B cell (primary cell): ENCODE data around the gene OTOF. TPM values are rescaled to one million over a fixed set of nuclear protein-coding genes. Genes with fewer than 3 reads are reported as not detected.

Source experiments
- ATAC-seq: fragments of 200-7000 bp; cut with Tn5 transposase; one replicate; pipeline ENCODE4 v1.10.0; 2021; ENCODE audit warnings: low read depth, mild to moderate bottlenecking, moderate number of reproducible peaks, moderate library complexity
- CTCF ChIA-PET: fragments of 350-600 bp; sonication (Branson Sonifier 250); formaldehyde crosslinking; loops from one replicate; lab custom pipeline; 2021; ENCODE audit warnings: antibody characterized with exemption, inconsistent platforms; lab: Charles Lee
- POLR2A ChIA-PET: fragments of 350-600 bp; sonication (Branson Sonifier 250); formaldehyde crosslinking; loops from one replicate; lab custom pipeline; 2021; ENCODE audit warnings: antibody characterized with exemption; lab: Charles Lee
- DNase-seq: peaks from one replicate; pipeline ENCODE4 v3.0.0; 2013
- H2AFZ ChIP-seq: 2 replicates; pipeline ENCODE4 v1.6.1; 2012; ENCODE audit warnings: mild to moderate bottlenecking, low read depth, low read length; ENCODE audit not compliant: insufficient read depth, poor library complexity, severe bottlenecking
- H3K27ac ChIP-seq, 2 donors: 1 replicate in 1 of 2; 2 replicates in 1 of 2; pipeline ENCODE4 v1.5.1; 2012 to 2013; ENCODE audit warnings: low read length in 2 of 2, mild to moderate bottlenecking in 2 of 2, moderate library complexity in 1 of 2
- H3K27me3 ChIP-seq, 4 experiments: fragments of 200-600 bp in 1 of 4; sonication (generic) in 1 of 4; replicated peaks in 1 of 4; 1 replicate in 2 of 4; 2 replicates in 2 of 4; pipeline versions ENCODE4 v1.6.1 to v1.7.0; 2013 to 2016; ENCODE audit warnings: low read length in 3 of 4, mild to moderate bottlenecking in 2 of 4, mixed read lengths in 1 of 4, moderate library complexity in 1 of 4; ENCODE audit not compliant: insufficient read depth in 4 of 4, control insufficient read depth in 3 of 4; ENCODE audit errors: control extremely low read depth in 1 of 4
- H3K36me3 ChIP-seq, 2 experiments: replicated peaks in 1 of 2; 1 replicate in 1 of 2; 2 replicates in 1 of 2; pipeline versions ENCODE4 v1.6.1 to v1.7.1; 2013; ENCODE audit warnings: low read length in 1 of 2; ENCODE audit not compliant: insufficient read depth in 2 of 2, control insufficient read depth in 1 of 2; ENCODE audit errors: control extremely low read depth in 1 of 2, extremely low read depth in 1 of 2
- H3K4me1 ChIP-seq, 2 donors: fragments of 200-600 bp in 1 of 2; sonication (generic) in 1 of 2; 1 replicate in 1 of 2; 2 replicates in 1 of 2; pipeline versions ENCODE4 v1.5.1 to v1.6.1; 2013 to 2017; ENCODE audit warnings: low read length in 2 of 2; ENCODE audit not compliant: control insufficient read depth in 2 of 2, insufficient read depth in 2 of 2
- H3K4me2 ChIP-seq: replicated peaks from 2 replicates; pipeline ENCODE3; 2012; ENCODE audit warnings: mild to moderate bottlenecking, low read depth, low read length; ENCODE audit not compliant: poor library complexity, severe bottlenecking
- H3K4me3 ChIP-seq, 5 experiments: fragments of 200-600 bp in 1 of 5; sonication (generic) in 1 of 5; 1 replicate in 3 of 5; 2 replicates in 2 of 5; pipeline versions ENCODE4 v1.5.1 to v1.7.0; 2011 to 2016; ENCODE audit warnings: low read length in 4 of 5, mild to moderate bottlenecking in 4 of 5, low read depth in 2 of 5, control low read depth in 1 of 5, moderate library complexity in 1 of 5; ENCODE audit not compliant: insufficient read depth in 1 of 5; ENCODE audit errors: control extremely low read depth in 1 of 5, extremely low read depth in 1 of 5
- H3K79me2 ChIP-seq: fragments of 200-600 bp; sonication (generic); one replicate; pipeline ENCODE4 v1.6.0; 2016; ENCODE audit warnings: low read length; ENCODE audit not compliant: control insufficient read depth, insufficient read depth
- H3K9ac ChIP-seq: fragments of 200-600 bp; sonication (generic); 2 replicates; pipeline ENCODE4 v1.6.1; 2017; ENCODE audit warnings: mild to moderate bottlenecking, low read length, moderate library complexity
- H3K9me3 ChIP-seq, 3 donors: one replicate each; pipeline versions ENCODE4 v1.6.1 to v1.7.1; 2013; ENCODE audit warnings: low read length in 2 of 3; ENCODE audit not compliant: control insufficient read depth in 2 of 3, insufficient read depth in 1 of 3; ENCODE audit errors: control extremely low read depth in 1 of 3
- H4K20me1 ChIP-seq: 2 replicates; pipeline ENCODE4 v1.6.0; 2012; ENCODE audit warnings: mild to moderate bottlenecking, low read length; ENCODE audit not compliant: insufficient read depth, control insufficient read depth, poor library complexity, severe bottlenecking
- H3K27ac Mint-ChIP-seq: one replicate; pipeline ENCODE4 v1.8.0; 2021; ENCODE audit warnings: mixed read lengths
- H3K27me3 Mint-ChIP-seq: one replicate; pipeline ENCODE4 v1.8.0; 2021; ENCODE audit warnings: mixed read lengths
- H3K4me1 Mint-ChIP-seq: one replicate; pipeline ENCODE4 v1.8.0; 2021; ENCODE audit warnings: mixed read lengths
- H3K4me3 Mint-ChIP-seq: one replicate; pipeline ENCODE4 v1.8.0; 2021; ENCODE audit warnings: mixed read lengths
- H3K9me3 Mint-ChIP-seq: one replicate; pipeline ENCODE4 v1.8.0; 2022; ENCODE audit warnings: mixed read lengths; ENCODE audit not compliant: insufficient read depth
- EZH2 ChIP-seq: IDR thresholded peaks from 2 replicates; pipeline ENCODE4 v1.6.1; 2012; ENCODE audit warnings: borderline replicate concordance, low read depth, mild to moderate bottlenecking, moderate library complexity, low read length; ENCODE audit not compliant: insufficient read depth, poor library complexity, severe bottlenecking
- WGBS: methylation state at CpG from one replicate; pipeline ENCODE4 v1.1.5; 2013; ENCODE audit warnings: missing lambda C conversion rate; ENCODE audit not compliant: insufficient coverage; 5-methylcytosine and 5-hydroxymethylcytosine counted together
- intact Hi-C: fragments of 100-400 bp; cut with micrococcal nuclease; formaldehyde crosslinking; loops from one replicate; pipeline ENCODE4 v1.10.0; 2022
- polyA plus RNA-seq: library from polyadenylated mRNA; depleted of rRNA; stranded (reverse); fragments of >200 nt; gene quantifications from 2 replicates; pipeline ENCODE4 v1.2.3, GENCODE V29; 2012
- total RNA-seq, 2 donors: library from RNA; stranded (reverse); fragments of 120-200 nt in 1 of 2; gene quantifications; 1 replicate in 1 of 2; 2 replicates in 1 of 2; pipeline versions ENCODE4 v1.2.3 to v1.2.4, GENCODE V29; 2013 to 2022
- TF ChIP-seq, protein P1 (sequence below): fragments of 200-600 bp; IDR thresholded peaks from one replicate; pipeline ENCODE4 v1.8.0; 2022; ENCODE audit warnings: antibody characterized with exemption, mild to moderate bottlenecking

Gene OTOF
- total and polyA plus RNA-seq, 2 donors (not counting 1 experiment from before 2014, with no cell fraction given) = not detected

DNA sequence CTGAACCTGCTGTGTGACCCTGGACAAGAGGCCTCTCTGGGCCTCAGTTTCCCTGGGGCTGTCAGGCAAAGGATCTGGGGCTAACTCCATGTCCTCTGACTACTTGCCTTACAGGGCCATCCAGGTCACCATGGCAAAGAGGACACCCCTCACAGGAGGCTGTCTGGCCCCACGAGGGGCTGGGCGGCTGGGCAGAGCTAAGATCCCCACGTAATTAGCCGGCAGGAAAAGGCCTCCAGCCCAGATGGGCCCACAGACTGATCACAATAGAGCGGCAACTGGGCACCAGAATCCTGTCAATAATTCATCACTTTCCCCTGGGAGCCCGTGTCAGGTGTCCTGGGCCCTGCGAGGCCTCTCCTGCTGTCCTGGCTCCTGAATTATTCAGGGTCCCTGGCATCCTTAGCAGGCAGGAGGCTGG is 44.8 kb upstream of the OTOF start:
- WGBS = 83% methylated on average over 6 of the region's 7 CpGs
- CTCF ChIA-PET = interaction anchor here (0.6 kb wide), 1 partner anchor 428 kb away, joined by 3 read pairs; no protein-coding TSS in a partner anchor
- H3K27me3 Mint-ChIP-seq = peaks cover 6% of the 10 kb centered on the region

DNA sequence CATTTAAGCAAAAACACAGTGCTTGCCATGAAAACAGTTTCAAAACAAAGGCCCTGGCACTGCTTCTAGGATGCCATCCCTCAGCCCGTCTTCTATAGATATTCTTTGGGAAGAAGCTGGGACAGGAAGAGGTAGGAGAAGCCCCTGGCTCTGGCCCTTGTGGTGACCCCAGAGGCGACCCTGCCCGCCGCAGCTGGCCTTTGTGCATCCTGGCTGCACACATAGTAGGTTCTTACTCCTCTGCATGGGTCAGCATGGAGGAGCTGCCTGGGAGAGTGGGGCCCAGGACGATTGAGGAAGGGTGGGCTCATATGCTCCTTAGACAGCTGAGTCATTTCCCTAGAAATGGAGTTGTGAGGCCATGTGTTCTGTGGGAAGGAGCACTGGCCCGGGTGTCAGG is 44.4 kb upstream of the OTOF start:
- Histone ChIP-seq H3K4me3 (no peak overlapping the region), H3K79me2 (no peaks in the 10 kb centered on the region), H3K9ac (no peak overlapping the region), H3K9me3 (no peaks in the 10 kb centered on the region), H4K20me1 (no peaks in the 10 kb centered on the region), H2AFZ (no peak overlapping the region), H3K4me2 (no peak overlapping the region), H3K27me3 (peaks cover 0 to 5% (median 0%) of the 10 kb centered on the region in 4 experiments), H3K4me1 (no peaks in the 10 kb centered on the region), H3K36me3 (no peaks in the 10 kb centered on the region), H3K27ac (no peak overlapping the region)
- 66% methylated on average over 6 of the region's 6 CpGs for WGBS
- H3K4me1 Mint-ChIP-seq = no peaks in the 10 kb centered on the region
- ChIA-PET CTCF (interaction anchor here (0.6 kb wide), 1 partner anchor 428 kb away, joined by 3 read pairs; no protein-coding TSS in a partner anchor), POLR2A (no interaction called here)
- DNase-seq (no peak), ATAC-seq (no peak)
- intact Hi-C loops = no loop called here
- no peak overlapping the region for H3K27ac Mint-ChIP-seq
- H3K27me3 Mint-ChIP-seq = peaks cover 6% of the 10 kb centered on the region
- no peak overlapping the region for H3K4me3 Mint-ChIP-seq
- no peak for TF ChIP-seq EZH2
- TF ChIP-seq, protein P1, sequence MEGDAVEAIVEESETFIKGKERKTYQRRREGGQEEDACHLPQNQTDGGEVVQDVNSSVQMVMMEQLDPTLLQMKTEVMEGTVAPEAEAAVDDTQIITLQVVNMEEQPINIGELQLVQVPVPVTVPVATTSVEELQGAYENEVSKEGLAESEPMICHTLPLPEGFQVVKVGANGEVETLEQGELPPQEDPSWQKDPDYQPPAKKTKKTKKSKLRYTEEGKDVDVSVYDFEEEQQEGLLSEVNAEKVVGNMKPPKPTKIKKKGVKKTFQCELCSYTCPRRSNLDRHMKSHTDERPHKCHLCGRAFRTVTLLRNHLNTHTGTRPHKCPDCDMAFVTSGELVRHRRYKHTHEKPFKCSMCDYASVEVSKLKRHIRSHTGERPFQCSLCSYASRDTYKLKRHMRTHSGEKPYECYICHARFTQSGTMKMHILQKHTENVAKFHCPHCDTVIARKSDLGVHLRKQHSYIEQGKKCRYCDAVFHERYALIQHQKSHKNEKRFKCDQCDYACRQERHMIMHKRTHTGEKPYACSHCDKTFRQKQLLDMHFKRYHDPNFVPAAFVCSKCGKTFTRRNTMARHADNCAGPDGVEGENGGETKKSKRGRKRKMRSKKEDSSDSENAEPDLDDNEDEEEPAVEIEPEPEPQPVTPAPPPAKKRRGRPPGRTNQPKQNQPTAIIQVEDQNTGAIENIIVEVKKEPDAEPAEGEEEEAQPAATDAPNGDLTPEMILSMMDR = no peak
- no peaks in the 10 kb centered on the region for H3K9me3 Mint-ChIP-seq

More for the DNA sequence above, 44.8 kb upstream of the OTOF start:
- no peak for ATAC-seq
- H3K27ac ChIP-seq = no peak overlapping the region
- H3K4me3 ChIP-seq = no peak overlapping the region
- POLR2A ChIA-PET = no interaction called here
- H3K9me3 Mint-ChIP-seq = no peaks in the 10 kb centered on the region
- intact Hi-C loops = no loop called here
- TF ChIP-seq, protein P1 = no peak
- no peak for TF ChIP-seq EZH2
- H4K20me1 ChIP-seq = no peaks in the 10 kb centered on the region
- H3K4me3 Mint-ChIP-seq = no peak overlapping the region
- H3K79me2 ChIP-seq = no peaks in the 10 kb centered on the region
- no peak for DNase-seq
- no peaks in the 10 kb centered on the region for H3K9me3 ChIP-seq
- no peak overlapping the region for H3K4me2 ChIP-seq
- H3K27me3 ChIP-seq = peaks cover 0 to 5% (median 0%) of the 10 kb centered on the region in 4 experiments
- no peak overlapping the region for H2AFZ ChIP-seq
- no peak overlapping the region for H3K27ac Mint-ChIP-seq
- no peaks in the 10 kb centered on the region for H3K4me1 Mint-ChIP-seq
- no peaks in the 10 kb centered on the region for H3K4me1 ChIP-seq
- H3K36me3 ChIP-seq = no peaks in the 10 kb centered on the region
- H3K9ac ChIP-seq = no peak overlapping the region
